Right atrium auricular region (tissue), 2 donors: ENCODE data around the gene ARL14EPL. TPM values are rescaled to one million over a fixed set of nuclear protein-coding genes. Genes with fewer than 3 reads are reported as not detected.

Source experiments
- DNase-seq: peaks from one replicate; pipeline ENCODE4 v3.0.0-alpha.2; 2019; ENCODE audit warnings: low spot score
- H3K27ac ChIP-seq, 2 donors: fragments of 200-600 bp; sonication (generic); 1 replicate in 1 of 2; 2 replicates in 1 of 2; pipeline ENCODE4 v1.5.1; 2016 to 2019
- H3K27me3 ChIP-seq, 2 donors: fragments of 200-600 bp; sonication (generic); one replicate each; pipeline versions ENCODE4 v1.5.1 to v1.6.0; 2017 to 2019
- H3K36me3 ChIP-seq: fragments of 200-600 bp; sonication (generic); one replicate; pipeline ENCODE4 v1.5.1; 2016
- H3K4me1 ChIP-seq, 2 donors: fragments of 200-600 bp; sonication (generic); one replicate each; pipeline versions ENCODE4 v1.5.1 to v1.6.0; 2017 to 2019
- H3K4me3 ChIP-seq, 2 donors: fragments of 200-600 bp; sonication (generic); 1 replicate in 1 of 2; 2 replicates in 1 of 2; pipeline ENCODE4 v1.5.1; 2017 to 2019; ENCODE audit warnings: mild to moderate bottlenecking in 1 of 2, moderate library complexity in 1 of 2
- H3K9me3 ChIP-seq, 2 donors: fragments of 200-600 bp; sonication (generic); one replicate each; pipeline ENCODE4 v1.5.1; 2019
- total RNA-seq, 2 donors: library from RNA; depleted of rRNA; stranded (reverse); fragments of >200 nt; gene quantifications; one replicate each; pipeline ENCODE4 v1.1.0, GENCODE V29; 2016
- TF ChIP-seq, protein P1 (sequence below), 2 donors: fragments of 200-600 bp; sonication (generic); IDR thresholded peaks; one replicate each; pipeline ENCODE4 v1.5.1; 2019; ENCODE audit warnings: antibody characterized with exemption in 2 of 2

ARL14EPL gene
- total RNA-seq, 2 donors from 2014 or later, result not detected

DNA sequence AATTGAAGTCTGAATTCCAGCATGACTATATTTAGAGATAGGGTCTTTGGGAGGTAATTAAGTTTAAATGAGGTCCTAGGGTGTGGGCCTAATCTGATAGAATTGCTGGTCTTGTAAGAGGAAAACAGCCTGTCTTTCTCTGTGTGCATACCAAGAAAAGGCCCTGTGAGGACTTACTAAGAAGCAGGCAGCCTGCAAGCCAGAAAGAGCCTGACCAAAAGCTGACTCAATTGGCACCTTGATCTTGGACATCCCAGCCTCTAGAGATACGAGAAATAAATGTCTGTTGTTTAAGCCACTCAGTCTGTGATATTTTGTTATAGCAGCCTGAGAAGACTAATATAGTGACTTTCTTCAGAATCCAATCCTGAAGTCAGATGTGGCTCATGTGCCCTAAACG, 14.6 kb downstream of the ARL14EPL start:
- H3K4me3 ChIP-seq, result no peak overlapping the region
- H3K36me3 ChIP-seq, result no peaks in the 10 kb centered on the region
- H3K27ac ChIP-seq, result no peak overlapping the region
- no peak for DNase-seq
- H3K9me3 ChIP-seq, result no peaks in the 10 kb centered on the region
- TF ChIP-seq, protein P1, sequence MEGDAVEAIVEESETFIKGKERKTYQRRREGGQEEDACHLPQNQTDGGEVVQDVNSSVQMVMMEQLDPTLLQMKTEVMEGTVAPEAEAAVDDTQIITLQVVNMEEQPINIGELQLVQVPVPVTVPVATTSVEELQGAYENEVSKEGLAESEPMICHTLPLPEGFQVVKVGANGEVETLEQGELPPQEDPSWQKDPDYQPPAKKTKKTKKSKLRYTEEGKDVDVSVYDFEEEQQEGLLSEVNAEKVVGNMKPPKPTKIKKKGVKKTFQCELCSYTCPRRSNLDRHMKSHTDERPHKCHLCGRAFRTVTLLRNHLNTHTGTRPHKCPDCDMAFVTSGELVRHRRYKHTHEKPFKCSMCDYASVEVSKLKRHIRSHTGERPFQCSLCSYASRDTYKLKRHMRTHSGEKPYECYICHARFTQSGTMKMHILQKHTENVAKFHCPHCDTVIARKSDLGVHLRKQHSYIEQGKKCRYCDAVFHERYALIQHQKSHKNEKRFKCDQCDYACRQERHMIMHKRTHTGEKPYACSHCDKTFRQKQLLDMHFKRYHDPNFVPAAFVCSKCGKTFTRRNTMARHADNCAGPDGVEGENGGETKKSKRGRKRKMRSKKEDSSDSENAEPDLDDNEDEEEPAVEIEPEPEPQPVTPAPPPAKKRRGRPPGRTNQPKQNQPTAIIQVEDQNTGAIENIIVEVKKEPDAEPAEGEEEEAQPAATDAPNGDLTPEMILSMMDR (IDR thresholded peaks at IDR 0.05), result no peak
- H3K4me1 ChIP-seq, result no peaks in the 10 kb centered on the region
- no peaks in the 10 kb centered on the region for H3K27me3 ChIP-seq

DNA sequence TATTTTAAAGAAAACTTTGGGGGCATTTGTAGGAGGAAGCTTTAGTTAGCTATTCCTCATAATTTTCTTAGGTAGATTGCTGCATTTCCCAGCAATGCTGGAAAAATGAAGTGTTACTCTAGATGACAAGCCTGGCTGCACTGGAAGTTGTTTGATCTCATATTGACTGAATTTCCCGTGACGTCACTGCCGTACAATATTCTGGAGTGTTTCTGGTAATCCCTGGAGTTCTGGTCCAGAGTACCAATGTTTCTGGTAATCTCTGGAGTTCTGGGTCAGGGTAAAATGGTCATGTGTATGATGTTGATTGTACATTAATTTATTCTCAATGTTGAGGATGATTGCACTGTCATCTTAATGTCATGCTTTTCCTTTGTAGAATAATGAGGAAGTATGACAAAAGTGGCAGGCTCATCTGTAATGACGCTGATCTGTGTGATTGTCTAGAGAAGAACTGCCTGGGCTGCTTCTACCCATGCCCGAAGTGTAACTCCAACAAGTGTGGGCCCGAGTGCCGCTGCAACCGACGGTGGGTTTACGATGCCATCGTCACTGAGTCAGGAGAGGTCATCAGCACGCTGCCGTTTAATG, 26.2 kb downstream of the ARL14EPL start:
- Histone ChIP-seq H3K27me3 (no peaks in the 10 kb centered on the region), H3K4me3 (no peak overlapping the region), H3K27ac (no peak overlapping the region), H3K9me3 (no peaks in the 10 kb centered on the region), H3K36me3 (no peaks in the 10 kb centered on the region), H3K4me1 (no peaks in the 10 kb centered on the region)
- TF ChIP-seq, protein P1 (IDR thresholded peaks at IDR 0.05), result no peak
- no peak for DNase-seq

DNA sequence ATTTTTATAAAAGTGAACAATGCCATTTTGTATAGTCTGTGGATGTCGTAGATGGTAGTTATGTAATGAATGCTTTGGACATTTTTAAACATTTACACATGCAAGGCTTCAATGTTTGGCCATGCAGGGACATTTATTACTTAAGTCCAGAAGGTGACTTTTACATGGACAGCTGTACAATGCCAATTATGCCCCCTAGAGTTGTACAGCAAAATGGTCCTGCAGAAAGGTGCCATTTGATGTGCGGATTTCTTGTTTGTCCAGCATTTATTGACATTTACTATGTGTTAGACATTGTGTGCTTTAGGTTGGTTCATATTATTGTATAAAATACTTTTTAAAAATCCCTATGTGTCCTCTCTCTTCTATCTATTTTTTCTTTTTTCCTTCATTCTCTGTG, 30.1 kb downstream of the ARL14EPL start:
- TF ChIP-seq, protein P1 (IDR thresholded peaks at IDR 0.05), result no peak
- Histone ChIP-seq H3K27me3 (no peaks in the 10 kb centered on the region), H3K4me1 (no peaks in the 10 kb centered on the region)

DNA sequence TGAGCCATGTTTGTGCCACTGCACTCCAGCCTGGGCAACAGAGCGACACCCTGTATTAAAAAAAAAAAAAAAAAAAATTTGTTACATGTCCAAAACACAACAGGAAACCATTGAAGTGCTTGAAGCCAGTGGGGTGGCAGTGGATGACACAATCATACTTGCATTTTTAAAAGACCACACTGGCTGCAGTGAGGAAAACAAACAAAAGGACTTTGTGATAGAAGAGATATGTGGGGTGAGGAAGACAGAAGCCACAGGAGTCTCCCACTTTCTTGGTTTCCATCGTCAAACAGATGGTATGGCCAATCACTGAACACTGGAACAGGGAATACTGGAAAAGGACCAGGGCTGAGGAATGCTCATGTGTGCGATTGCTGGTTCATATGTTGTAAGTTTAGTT, 31.7 kb downstream of the ARL14EPL start:
- Histone ChIP-seq H3K9me3 (no peaks in the 10 kb centered on the region), H3K36me3 (no peaks in the 10 kb centered on the region), H3K27me3 (no peaks in the 10 kb centered on the region), H3K4me3 (no peak overlapping the region), H3K4me1 (no peaks in the 10 kb centered on the region), H3K27ac (no peak overlapping the region)
- TF ChIP-seq, protein P1 (IDR thresholded peaks at IDR 0.05), result no peak
- DNase-seq, result no peak

More for the DNA sequence above, 30.1 kb downstream of the ARL14EPL start:
- Histone ChIP-seq H3K36me3 (no peaks in the 10 kb centered on the region), H3K9me3 (no peaks in the 10 kb centered on the region), H3K27ac (no peak overlapping the region), H3K4me3 (no peak overlapping the region)
- no peak for DNase-seq

DNA sequence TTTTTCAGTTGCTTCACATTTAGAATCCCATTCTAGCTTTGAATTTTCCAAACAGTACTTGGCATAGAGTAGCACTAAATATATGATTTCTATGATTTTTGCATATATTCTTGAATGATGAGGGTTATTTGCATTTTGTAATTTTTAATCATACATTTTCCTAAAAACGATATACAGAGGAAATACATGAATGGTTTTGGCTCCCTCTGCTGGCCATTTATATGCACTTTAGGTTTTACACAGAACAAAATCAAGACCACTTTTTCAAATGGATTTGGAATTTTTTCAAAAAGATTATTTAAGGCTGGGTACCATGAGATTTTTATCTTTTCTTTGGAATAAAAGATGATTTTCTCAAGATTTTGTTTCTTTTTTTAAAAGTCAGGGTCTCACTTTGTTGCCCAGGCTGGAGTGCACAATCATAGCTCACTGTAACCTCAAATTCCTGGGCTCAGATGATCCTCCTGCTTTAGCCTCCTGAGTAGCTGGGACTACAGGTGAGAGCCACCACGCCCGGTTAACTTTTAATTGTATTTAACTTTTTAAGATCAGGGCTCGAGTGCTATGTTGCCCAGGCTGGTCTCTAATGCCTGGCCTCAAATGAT, 35.9 kb downstream of the ARL14EPL start:
- TF ChIP-seq, protein P1 (IDR thresholded peaks at IDR 0.05), result peak; percentile 84 to 89
- Histone ChIP-seq H3K27ac (no peak overlapping the region), H3K4me3 (no peak overlapping the region), H3K36me3 (no peaks in the 10 kb centered on the region), H3K27me3 (no peaks in the 10 kb centered on the region), H3K4me1 (no peaks in the 10 kb centered on the region), H3K9me3 (no peaks in the 10 kb centered on the region)
- DNase-seq, result no peak

DNA sequence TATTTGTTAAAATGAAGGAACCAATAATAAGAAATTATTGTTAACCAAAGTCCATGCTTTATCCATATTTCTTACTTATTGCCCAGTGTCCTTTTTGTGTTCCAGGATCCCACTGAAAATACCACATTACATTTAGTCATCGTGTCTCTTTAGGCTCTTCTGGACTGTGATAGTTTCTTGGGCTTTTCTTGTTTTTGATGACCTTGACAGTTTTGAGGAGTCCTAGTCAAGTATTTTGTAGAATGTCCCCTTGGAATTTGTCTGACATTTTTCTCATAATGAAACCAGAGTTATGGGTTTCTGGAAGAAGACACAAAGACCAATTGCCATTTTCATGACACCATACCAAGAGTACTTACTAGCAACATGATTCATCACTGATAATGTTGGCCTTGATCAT, 38.9 kb downstream of the ARL14EPL start:
- no peaks in the 10 kb centered on the region for H3K36me3 ChIP-seq
- TF ChIP-seq, protein P1 (IDR thresholded peaks at IDR 0.05), result no peak
- no peak for DNase-seq

More for the DNA sequence above, 38.9 kb downstream of the ARL14EPL start:
- no peak overlapping the region for H3K4me3 ChIP-seq
- H3K27me3 ChIP-seq, result no peaks in the 10 kb centered on the region
- H3K27ac ChIP-seq, result no peak overlapping the region
- no peaks in the 10 kb centered on the region for H3K9me3 ChIP-seq
- H3K4me1 ChIP-seq, result no peaks in the 10 kb centered on the region
